Measurements from ENCODE around the gene ITIH2.

ITIH2 gene

GRCh38 chr10:7697426-7697825 lies 5.7 kb upstream of the ITIH2 start:
- H3K27ac ChIP-seq (ENCODE audit: poor library complexity, severe bottlenecking) = no peak overlapping the region
- TF ChIP-seq CTCF (IDR thresholded peaks at IDR 0.05; ENCODE audit: poor library complexity, severe bottlenecking) = no peak
- ATAC-seq (ENCODE audit: low read depth) (no peak), DNase-seq (ENCODE audit: low spot score) (no peak)
- H3K9me3 ChIP-seq (ENCODE audit: severe bottlenecking) = no peaks in the 10 kb centered on the region
- H3K27me3 ChIP-seq (ENCODE audit: insufficient read depth, poor library complexity, severe bottlenecking) = no peaks in the 10 kb centered on the region
- H3K36me3 ChIP-seq (ENCODE audit: low read depth) = no peaks in the 10 kb centered on the region
- no peak overlapping the region for H3K4me3 ChIP-seq (ENCODE audit: severe bottlenecking)
- H3K4me1 ChIP-seq (ENCODE audit: insufficient read depth, poor library complexity, severe bottlenecking) = no peaks in the 10 kb centered on the region

DNA sequence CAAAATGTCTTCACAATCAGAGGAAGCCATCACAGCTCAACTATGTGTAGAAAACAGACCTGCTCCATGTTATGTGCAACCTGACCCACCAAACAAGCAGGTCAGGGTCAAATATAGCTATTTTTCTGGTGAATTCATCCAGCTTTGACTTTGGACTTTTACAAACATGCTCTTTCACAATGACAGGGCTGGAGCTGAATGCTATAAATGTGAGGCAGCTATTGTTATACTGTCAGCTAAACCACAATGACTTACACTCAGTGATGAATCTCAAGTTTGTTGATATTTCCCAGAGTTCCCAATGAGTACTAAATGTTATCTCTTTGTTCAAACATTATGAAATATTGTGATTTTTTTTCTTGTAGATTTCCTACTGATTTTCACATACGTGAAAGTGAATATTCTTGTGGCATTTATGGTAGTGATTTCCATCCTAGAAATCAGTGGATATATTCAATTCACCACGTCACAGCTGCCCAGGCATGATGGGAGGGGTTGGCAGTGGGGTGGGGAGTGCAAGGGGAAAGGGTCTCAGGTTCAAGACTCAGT lies 2.5 kb upstream of the ITIH2 start:
- Histone ChIP-seq H3K9me3 (ENCODE audit: severe bottlenecking) (no peaks in the 10 kb centered on the region), H3K4me1 (ENCODE audit: insufficient read depth, poor library complexity, severe bottlenecking) (no peaks in the 10 kb centered on the region), H3K36me3 (ENCODE audit: low read depth) (no peaks in the 10 kb centered on the region), H3K4me3 (ENCODE audit: severe bottlenecking) (no peak overlapping the region), H3K27me3 (ENCODE audit: insufficient read depth, poor library complexity, severe bottlenecking) (no peaks in the 10 kb centered on the region), H3K27ac (ENCODE audit: poor library complexity, severe bottlenecking) (no peak overlapping the region)
- ATAC-seq (ENCODE audit: low read depth) = peak; percentile 84
- no peak for TF ChIP-seq CTCF (IDR thresholded peaks at IDR 0.05; ENCODE audit: poor library complexity, severe bottlenecking)
- DNase-seq (ENCODE audit: low spot score) = no peak

DNA sequence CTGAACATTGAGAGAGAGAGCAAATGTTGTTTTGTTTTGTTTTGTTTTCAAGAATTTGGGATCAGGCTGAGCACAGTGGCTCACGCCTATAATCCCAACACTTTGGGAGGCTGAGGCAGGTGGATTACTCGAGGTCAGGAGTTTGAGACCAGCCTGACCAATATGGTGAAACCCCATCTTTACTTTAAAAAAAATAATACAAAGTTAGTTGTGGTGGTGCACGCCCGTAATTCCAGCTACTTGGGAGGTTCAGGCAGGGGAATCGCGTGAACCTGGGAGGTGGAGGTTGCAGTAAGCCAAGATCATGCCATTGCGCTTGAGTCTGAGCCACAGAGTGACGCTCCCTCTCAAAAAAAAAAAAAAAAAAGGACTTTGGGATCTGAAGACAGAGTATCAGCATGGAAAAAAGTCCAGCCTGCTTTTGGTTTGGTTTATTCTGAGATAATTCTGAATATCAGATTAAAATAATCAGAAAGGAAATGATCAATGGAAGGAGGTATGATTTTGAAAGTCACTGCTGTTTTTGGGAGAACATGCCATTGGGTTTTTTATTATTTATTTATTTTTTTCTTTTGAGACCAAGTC lies 1.9 kb upstream of the ITIH2 start:
- no peak for DNase-seq (ENCODE audit: low spot score)

DNA sequence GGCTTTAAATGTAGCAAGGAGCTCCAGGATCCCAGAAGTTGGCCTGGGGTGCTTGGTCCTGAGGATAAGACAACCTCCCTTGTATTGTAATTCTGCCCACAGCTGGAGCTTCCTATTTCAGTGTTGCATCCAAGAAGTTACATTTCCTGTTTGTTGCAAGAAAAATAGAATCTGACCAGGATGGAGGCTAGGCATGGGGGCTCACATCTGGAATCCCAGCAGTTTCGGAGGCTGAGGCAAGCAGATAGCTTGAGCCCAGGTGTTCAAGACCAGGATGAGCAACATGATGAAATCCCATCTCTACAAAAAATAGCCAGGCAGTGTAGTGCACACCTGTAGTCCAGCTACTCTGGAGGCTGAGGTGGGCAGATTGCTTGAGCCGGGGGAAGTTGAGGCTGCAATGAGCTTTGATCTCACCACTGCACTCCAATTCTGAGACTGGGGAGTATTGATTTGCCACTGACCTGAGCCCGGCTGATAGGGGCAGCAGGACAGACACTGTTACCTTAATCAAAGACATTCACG lies 766 bp upstream of the ITIH2 start:
- H3K4me1 ChIP-seq (ENCODE audit: insufficient read depth, poor library complexity, severe bottlenecking) = no peaks in the 10 kb centered on the region
- no peak overlapping the region for H3K27ac ChIP-seq (ENCODE audit: poor library complexity, severe bottlenecking)
- DNase-seq (ENCODE audit: low spot score) (no peak), ATAC-seq (ENCODE audit: low read depth) (no peak)
- H3K9me3 ChIP-seq (ENCODE audit: severe bottlenecking) = no peaks in the 10 kb centered on the region
- no peaks in the 10 kb centered on the region for H3K36me3 ChIP-seq (ENCODE audit: low read depth)
- H3K4me3 ChIP-seq (ENCODE audit: severe bottlenecking) = no peak overlapping the region
- no peak for TF ChIP-seq CTCF (IDR thresholded peaks at IDR 0.05; ENCODE audit: poor library complexity, severe bottlenecking)
- no peaks in the 10 kb centered on the region for H3K27me3 ChIP-seq (ENCODE audit: insufficient read depth, poor library complexity, severe bottlenecking)

More for the DNA sequence above, 1.9 kb upstream of the ITIH2 start:
- Histone ChIP-seq H3K36me3 (ENCODE audit: low read depth) (no peaks in the 10 kb centered on the region), H3K27me3 (ENCODE audit: insufficient read depth, poor library complexity, severe bottlenecking) (no peaks in the 10 kb centered on the region), H3K4me1 (ENCODE audit: insufficient read depth, poor library complexity, severe bottlenecking) (no peaks in the 10 kb centered on the region), H3K27ac (ENCODE audit: poor library complexity, severe bottlenecking) (no peak overlapping the region), H3K4me3 (ENCODE audit: severe bottlenecking) (no peak overlapping the region), H3K9me3 (ENCODE audit: severe bottlenecking) (no peaks in the 10 kb centered on the region)
- ATAC-seq (ENCODE audit: low read depth) = no peak
- no peak for TF ChIP-seq CTCF (IDR thresholded peaks at IDR 0.05; ENCODE audit: poor library complexity, severe bottlenecking)

All from RWPE2 (cell line).